Lung (tissue), 12 donors: ENCODE results near the gene ELOF1. TPM values are rescaled to one million over a fixed set of nuclear protein-coding genes. Genes with fewer than 3 reads are reported as not detected.
"Not testable (repeated sequence)": the region's sequence is repeated elsewhere in the genome, so short reads cannot be mapped to it uniquely, and the experiment has no call there.

Experiments used
- ATAC-seq: fragments of 200-7000 bp; cut with Tn5 transposase; one replicate; pipeline ENCODE4 v1.9.1; 2020; ENCODE audit warnings: moderate number of reproducible peaks; ENCODE audit not compliant: insufficient read depth, low FRiP score
- DNase-seq, 3 donors: peaks; one replicate each; pipeline ENCODE4 v3.0.0-alpha.2; 2013 to 2017
- H3K27ac ChIP-seq, 2 donors: one replicate each; pipeline ENCODE4 v1.5.1; 2013; ENCODE audit warnings: mild to moderate bottlenecking in 2 of 2, moderate library complexity in 2 of 2, control low read depth in 1 of 2, inconsistent platforms in 1 of 2, low read depth in 1 of 2, low read length in 1 of 2
- H3K27me3 ChIP-seq, 3 donors: one replicate each; pipeline ENCODE4 v1.5.1; 2013; ENCODE audit warnings: low read length in 2 of 3; ENCODE audit not compliant: control insufficient read depth in 3 of 3, insufficient read depth in 3 of 3
- H3K36me3 ChIP-seq, 4 donors: one replicate each; pipeline ENCODE4 v1.5.1; 2013; ENCODE audit warnings: low read length in 4 of 4, mild to moderate bottlenecking in 1 of 4, moderate library complexity in 1 of 4; ENCODE audit not compliant: control insufficient read depth in 4 of 4, insufficient read depth in 4 of 4
- H3K4me1 ChIP-seq, 5 donors: one replicate each; pipeline ENCODE4 v1.5.1; 2013; ENCODE audit warnings: low read length in 5 of 5, mild to moderate bottlenecking in 2 of 5, moderate library complexity in 1 of 5; ENCODE audit not compliant: control insufficient read depth in 5 of 5, insufficient read depth in 5 of 5
- H3K4me3 ChIP-seq: one replicate; pipeline ENCODE4 v1.5.1; 2013; ENCODE audit warnings: mild to moderate bottlenecking, control low read depth, moderate library complexity
- H3K9ac ChIP-seq, 2 donors: one replicate each; pipeline ENCODE4 v1.5.1; 2013; ENCODE audit warnings: low read length in 2 of 2, control low read depth in 1 of 2; ENCODE audit not compliant: insufficient read depth in 1 of 2
- H3K9me3 ChIP-seq, 4 donors: one replicate each; pipeline ENCODE4 v1.5.1; 2013; ENCODE audit warnings: low read length in 3 of 4, mild to moderate bottlenecking in 1 of 4, moderate library complexity in 1 of 4; ENCODE audit not compliant: control insufficient read depth in 4 of 4, insufficient read depth in 3 of 4
- CTCF ChIP-seq: IDR thresholded peaks from 2 replicates; pipeline ENCODE4 v1.5.1; 2012; ENCODE audit warnings: mild to moderate bottlenecking; ENCODE audit errors: control extremely low read depth, extremely low read depth
- WGBS, 2 donors: extraction: QIAGEN DNeasy Blood & Tissue Kit; methylation state at CpG; one replicate each; pipeline ENCODE4 v1.1.7; 2013; 5-methylcytosine and 5-hydroxymethylcytosine counted together
- polyA plus RNA-seq, 2 donors: library from polyadenylated mRNA; stranded (reverse); fragments of 200-250 nt; gene quantifications; one replicate each; pipeline ENCODE4 v1.2.1, GENCODE V29; 2013
- total RNA-seq, 2 donors: library from RNA; depleted of rRNA in 1 of 2; stranded (reverse); fragments of >200 nt in 1 of 2; gene quantifications; one replicate each; pipeline ENCODE4 v1.2.1, GENCODE V29; 2014 to 2021
- donor health status: control.
- donor health status: control.
- donor health status: Bipolar disorder and iron deficiency.
- donor health status: healthy.
- donor health status: DM: yes; HTN: yes; CAD: no.

The ELOF1 gene
- total and polyA plus RNA-seq, 4 donors: 19.2 to 82.8 (median 60.5) TPM

DNA sequence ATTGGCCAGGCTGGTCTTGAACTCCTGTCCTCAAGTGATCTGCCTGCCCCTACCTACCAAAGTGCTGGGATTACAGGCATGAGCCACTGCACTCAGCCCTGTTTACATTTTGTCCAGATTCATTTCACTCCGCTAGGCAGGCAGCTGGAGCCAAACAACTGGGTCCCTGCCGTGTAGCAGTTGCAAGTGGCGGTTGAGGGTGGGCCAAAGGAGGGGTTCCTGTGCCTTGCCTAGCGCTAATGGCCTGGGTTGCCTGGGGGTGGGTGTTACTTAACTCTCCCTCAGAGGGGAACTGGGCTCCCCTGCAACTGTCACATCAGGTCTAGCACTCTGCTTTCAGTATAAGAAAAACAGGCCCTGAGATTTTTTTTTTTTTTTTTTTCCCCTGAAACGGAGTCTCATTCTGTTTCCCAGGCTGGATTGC is 11.0 kb upstream of the ELOF1 start:
- Histone ChIP-seq H3K36me3 (no peaks in the 10 kb centered on the region), H3K27me3 (no peaks in the 10 kb centered on the region), H3K9me3 (no peaks in the 10 kb centered on the region), H3K27ac (no peak overlapping the region), H3K4me1 (no peaks in the 10 kb centered on the region), H3K4me3 (no peak overlapping the region), H3K9ac (no peak overlapping the region)
- ATAC-seq (no peak), DNase-seq (no peak)
- WGBS, 2 donors: 24 to 67% methylated on average over 5 of the region's 5 CpGs
- TF ChIP-seq CTCF: no peak

DNA sequence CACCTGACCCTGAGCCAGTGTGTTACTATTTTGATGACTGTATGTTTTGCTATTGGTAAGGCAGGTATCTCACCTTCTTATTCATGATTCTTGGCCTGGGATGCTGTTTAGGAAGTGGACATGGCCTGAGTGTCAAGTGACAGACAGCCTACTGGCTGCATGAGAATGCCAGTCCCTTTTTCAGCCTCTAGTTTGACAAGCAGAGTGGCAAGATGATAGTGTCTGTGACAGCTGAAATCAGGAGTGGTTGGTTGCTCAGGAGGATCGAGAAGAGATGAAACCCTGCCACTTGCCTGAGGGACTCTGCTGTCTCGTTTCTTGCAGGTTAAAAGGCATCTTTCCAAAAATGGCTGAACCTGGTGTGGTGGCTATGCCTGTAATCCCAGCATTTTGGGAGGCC is 7.1 kb upstream of the ELOF1 start:
- WGBS, 2 donors: 88 to 97% methylated on average over 2 of the region's 2 CpGs
- no peaks in the 10 kb centered on the region for H3K36me3 ChIP-seq
- H3K27me3 ChIP-seq: no peaks in the 10 kb centered on the region
- no peak overlapping the region for H3K4me3 ChIP-seq
- no peaks in the 10 kb centered on the region for H3K4me1 ChIP-seq
- TF ChIP-seq CTCF: no peak
- DNase-seq (no peak), ATAC-seq (no peak)
- H3K9me3 ChIP-seq: no peaks in the 10 kb centered on the region
- no peak overlapping the region for H3K9ac ChIP-seq
- no peak overlapping the region for H3K27ac ChIP-seq

DNA sequence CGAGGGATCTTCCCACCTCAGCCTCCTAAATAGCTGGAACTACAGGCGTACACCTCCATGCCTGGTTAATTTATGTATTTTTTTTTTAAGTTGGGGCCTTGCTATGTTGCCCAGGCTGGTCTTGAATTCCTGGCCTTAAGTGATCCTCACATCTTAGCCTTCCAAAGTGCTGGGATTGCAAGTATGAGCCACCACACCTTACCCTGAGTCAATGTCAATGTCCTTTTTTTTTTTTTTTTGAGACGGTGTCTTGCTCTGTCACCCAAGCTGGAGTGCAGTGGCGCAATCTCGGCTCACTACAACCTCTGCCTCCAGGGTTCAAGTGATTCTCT is 6.6 kb upstream of the ELOF1 start:
- H3K4me1 ChIP-seq, H3K36me3 ChIP-seq, H3K9ac ChIP-seq, H3K27ac ChIP-seq, H3K27me3 ChIP-seq, H3K9me3 ChIP-seq, H3K4me3 ChIP-seq, ATAC-seq, DNase-seq: not testable (repeated sequence)
- 78% methylated on average over 5 of the region's 5 CpGs for WGBS, 2 donors

- H3K9ac ChIP-seq, H3K36me3 ChIP-seq, H3K4me1 ChIP-seq, H3K27ac ChIP-seq, H3K9me3 ChIP-seq, H3K27me3 ChIP-seq, ATAC-seq, DNase-seq, H3K4me3 ChIP-seq: not testable (repeated sequence)
- 97 to 98% methylated on average over 6 of the region's 6 CpGs for WGBS, 2 donors
These were observed 5.2 kb upstream of the ELOF1 start for GRCh38 chr19:11564082-11564807.
